Measurements from ENCODE around the gene ZNF552.
"Not testable (repeated sequence)": the region's sequence is repeated elsewhere in the genome, so short reads cannot be mapped to it uniquely, and the experiment has no call there.

Gene ZNF552

DNA sequence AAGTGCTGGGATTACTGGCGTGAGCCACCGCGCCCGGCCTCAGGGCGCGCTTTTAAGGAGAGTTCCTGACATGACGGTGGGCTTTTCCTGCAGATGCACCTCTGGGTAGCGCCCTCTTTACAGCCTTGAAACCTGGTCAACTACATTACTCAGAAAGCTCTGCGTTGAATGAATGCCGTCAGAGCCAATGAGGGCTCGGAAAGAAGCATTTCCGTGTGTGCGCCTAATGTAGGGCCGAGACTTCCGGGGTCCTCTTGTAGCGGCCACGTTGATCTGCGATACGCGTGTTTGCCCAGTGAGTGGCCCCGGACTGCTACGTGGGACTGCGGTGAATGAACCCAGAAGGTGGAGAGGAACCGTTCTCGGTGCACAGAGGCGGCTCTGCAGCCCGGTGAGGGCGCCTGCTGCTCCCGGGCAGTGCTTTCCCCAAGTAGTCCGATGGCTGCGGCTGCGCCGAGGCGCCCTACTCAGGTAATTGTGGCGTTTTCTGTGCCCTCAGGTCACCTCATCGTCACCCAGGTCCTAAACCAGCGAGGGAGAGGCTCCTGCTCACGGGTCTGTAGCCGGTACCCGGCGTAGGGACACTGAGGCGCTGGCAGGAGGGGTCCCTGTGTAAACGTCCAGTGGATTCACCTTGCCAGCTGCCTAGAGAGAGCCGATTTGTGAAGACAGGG is 4.9 kb upstream of the ZNF552 start:
- in situ Hi-C loops (cut with HindIII; ENCODE audit: low sequenced_read_pairs), result no loop called here

DNA sequence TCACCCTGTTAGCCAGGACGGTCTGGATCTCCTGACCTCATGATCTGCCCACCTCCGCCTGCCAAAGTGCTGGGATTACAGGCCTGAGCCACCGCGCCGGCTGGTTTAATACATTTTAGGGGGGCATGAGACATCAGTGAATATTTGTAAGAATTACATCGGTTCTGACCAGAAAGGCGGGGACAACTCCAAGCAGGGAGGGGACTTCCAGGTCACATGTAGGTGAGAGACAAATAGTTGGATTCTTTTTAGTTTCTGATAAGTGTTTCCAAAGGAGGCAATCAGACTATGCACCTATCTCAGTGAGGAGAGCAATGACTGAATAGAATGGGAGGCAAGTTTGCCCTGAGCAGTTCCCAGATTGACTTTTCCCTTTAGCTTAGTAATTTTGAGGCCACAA is 3.7 kb upstream of the ZNF552 start:
- in situ Hi-C loops (cut with HindIII; ENCODE audit: low sequenced_read_pairs), result no loop called here

DNA sequence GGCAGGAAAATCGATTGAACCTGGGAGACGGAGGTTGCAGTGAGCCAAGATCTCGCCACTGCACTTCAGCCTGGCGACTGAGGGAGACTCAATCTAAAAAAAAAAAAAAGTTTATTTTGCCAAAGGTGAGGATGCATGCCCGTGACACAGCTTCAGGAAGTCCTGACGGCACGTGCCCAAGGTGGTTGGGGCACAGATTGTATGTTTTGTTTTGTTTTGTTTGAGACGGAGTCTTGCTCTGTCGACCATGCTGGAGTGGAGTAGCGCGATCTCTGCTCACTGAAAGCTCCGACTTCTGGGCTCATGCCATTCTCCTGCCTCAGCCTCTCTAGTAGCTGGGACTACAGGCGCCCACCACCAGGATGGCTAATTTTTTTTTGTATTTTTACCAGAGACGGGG is 3.3 kb upstream of the ZNF552 start:
- in situ Hi-C loops (cut with HindIII; ENCODE audit: low sequenced_read_pairs), result no loop called here

DNA sequence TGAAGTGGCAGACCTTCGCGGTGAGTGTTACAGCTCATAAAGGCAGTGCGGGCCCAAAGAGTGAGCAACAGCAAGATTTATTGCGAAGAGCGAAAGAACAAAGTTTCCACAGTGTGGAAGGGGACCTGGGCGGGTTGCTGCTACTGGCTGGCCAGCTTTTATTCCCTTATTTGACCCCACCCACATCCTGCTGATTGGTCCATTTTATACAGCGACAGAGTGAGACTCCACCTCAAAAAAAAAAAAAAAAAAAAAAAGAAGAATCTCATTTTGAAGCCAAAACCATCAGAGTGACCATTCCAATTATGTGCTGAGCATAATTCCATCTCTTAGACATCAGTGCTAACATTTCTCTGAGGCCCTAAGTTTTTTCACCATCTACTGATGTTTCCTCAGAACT is 1.9 kb upstream of the ZNF552 start:
- in situ Hi-C loops (cut with HindIII; ENCODE audit: low sequenced_read_pairs), result no loop called here

DNA sequence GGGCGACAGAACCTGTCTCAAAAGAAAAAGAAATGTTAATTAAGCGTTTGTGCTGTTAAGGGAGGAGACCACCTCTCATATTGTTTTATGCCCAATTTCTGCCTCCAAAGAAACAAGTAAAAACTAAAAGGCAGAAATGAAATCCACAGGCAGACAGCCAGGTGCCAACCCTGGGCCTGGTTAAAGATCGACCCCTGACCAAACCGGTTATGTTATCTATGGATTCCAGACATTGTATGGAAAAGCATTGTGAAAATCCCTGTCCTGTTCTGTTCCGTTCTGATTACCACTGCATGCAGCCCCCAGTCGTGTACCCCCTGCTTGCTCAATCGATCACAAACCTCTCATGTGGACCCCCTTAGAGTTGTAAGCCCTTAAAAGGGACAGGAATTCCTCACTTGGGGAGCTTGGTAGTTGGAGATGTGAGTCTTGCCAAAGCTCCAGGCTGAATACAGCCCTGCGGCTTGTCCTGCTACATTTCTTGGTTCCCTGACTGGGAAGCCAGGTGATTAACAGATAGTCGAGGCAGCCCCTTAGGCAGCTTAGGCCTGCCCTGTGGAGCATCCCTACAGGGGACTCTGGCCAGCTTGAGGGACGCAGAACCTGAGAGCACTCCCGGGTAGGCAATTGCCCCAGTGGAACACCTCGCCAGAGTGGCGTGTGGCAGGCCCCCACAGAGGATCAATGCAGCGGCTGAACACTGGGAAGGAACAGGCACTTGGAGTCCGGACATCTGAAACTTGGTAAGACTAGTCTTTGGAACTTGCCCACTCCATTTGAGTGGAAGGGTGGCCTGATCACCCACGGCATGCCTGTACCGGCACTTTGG is 748 bp upstream of the ZNF552 start:
- in situ Hi-C loops (cut with HindIII; ENCODE audit: low sequenced_read_pairs), result no loop called here

DNA sequence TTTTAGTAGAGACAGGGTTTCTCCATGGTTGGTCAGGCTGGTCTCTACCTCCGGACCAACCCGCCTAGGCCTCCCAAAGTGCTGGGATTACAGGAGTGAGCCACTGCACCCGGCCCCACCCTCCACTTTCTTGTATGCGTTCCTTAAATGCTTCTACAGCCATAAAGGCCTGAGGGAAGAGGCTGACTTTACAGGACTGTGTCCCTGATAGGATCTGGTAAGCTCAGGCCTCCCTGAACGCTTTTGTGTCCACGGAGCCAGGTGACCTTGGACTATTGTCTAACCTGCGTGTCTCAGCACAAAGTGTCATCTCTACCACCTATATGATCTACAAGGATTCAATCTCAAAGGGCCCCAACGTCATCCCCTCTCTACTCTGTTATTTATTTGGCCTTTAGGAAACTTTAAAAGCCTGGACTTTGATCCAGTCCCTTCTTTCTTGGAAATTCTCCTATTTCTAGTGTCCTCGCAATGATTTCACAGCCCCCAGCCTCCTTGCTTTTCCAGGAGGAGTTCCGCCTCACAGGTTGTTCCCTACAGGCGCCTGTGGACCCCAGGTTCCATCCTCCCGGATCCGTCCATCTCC is 701 bp downstream of the ZNF552 start:
- in situ Hi-C loops (cut with HindIII; ENCODE audit: low sequenced_read_pairs), result no loop called here

DNA sequence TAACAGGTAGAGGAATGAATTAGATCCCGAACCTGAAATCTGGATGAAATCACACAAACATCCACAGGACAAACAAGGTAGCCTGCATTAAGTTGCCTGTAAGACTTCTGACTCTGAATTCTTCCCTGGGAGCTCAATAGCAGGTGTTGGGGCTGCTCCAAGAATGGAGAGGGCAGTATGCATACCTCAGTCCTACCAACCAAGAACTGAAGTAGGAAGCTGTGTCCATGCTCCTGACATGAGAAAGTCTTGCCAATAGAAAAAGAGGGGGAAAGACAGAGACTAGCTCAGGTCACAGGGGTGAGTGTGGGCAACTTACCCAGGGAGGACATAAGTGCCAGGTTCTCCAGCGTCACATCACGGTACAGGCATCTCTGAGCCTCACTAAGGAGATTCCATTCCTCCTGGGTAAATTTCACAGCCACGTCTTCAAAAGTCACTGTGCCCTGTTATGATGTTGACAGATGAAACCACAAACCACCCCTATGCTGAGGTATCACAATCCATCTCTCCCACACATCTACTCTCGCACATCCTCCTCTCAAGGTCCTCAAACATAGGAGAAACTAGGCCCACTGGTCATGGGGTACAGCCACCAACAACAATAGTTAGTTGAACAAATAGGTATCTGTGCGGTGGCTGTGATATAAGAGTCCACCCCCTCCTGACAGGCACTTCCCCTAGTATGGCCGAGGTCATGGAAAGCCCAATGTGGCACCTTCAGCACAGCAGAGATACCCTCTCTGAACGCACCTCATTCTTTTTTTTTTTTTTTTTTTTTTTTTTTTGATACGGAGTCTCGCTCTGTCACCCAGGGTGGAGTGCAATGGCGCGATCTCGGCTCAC is 1.5 kb downstream of the ZNF552 start:
- in situ Hi-C loops (cut with HindIII; ENCODE audit: low sequenced_read_pairs), result not testable (repeated sequence)

DNA sequence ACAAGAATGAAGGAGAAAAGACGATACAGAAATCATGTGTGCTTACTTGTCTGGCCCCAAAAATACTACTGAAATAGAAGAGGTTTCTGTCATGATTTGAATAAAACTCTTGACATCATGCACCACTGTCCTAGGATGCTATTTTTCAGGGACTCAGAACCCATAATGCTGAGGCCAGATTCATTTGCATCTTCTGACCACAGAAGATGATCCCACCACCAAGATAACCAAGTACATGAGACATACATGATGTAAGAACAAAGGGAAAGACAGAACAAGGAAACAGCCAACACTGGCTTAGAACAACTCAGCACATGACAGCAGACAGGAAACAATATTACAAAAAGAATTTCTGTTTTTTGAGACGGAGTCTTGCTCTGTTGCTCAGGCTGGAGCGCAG is 2.5 kb downstream of the ZNF552 start:
- in situ Hi-C loops (cut with HindIII; ENCODE audit: low sequenced_read_pairs), result no loop called here

DNA sequence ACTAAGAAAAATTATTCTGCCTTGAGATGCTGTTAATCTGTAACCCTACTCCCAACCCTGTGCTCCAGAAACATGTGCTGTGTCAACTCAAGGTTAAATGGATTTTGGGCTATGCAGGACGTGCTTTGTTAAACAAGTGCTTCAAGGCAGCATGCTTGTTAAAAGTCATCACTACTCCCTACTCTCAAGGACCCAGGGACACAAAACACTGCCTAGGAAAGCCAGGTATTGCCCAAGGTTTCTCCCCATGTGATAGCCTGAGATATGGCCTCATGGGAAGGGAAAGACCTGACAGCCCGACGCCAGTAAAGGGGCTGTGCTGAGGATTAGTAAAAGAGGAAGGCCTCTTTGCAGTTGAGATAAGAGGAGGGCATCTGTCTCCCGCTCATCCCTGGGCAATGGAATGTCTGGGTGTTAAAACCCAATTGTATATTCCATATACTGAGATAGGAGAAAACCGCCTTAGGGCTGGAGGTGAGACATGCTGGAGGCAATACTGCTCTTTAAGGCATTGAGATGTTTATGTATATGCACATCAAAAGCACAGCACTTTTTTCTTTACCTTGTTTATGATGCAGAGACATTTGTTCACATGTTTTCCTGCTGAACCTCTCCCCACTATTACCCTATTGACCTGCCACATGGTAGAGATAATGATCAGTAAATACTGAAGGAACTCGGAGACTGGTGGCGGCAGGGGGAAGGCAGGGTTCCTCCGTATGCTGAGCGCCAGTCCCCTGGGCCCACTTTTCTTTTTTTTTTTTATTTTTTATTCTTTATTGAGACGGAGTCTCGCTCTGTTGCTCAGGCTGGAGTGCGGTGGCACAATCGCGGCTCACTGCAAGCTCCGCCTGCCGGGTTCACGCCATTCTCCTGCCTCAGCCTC is 4.1 kb downstream of the ZNF552 start:
- in situ Hi-C loops (cut with HindIII; ENCODE audit: low sequenced_read_pairs), result not testable (repeated sequence)

DNA sequence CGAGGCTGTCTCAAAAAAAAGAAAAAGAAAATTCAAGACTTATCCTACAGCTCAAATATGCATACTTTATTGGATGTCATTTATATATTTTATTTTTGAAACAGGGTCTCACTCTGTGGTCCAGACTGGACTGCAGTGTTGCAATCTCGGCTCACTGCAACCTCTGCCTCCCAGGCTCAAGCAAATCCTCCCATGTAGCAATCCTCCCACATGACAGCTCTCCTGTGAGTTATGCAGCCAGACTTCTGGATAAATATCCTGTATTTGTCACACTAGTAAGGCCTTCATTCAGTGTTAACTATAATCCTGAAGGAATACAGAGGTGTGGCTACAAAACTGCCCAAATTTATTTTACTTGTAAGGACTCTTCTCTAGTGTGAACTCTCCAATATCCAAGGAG is 7.2 kb downstream of the ZNF552 start:
- in situ Hi-C loops (cut with HindIII; ENCODE audit: low sequenced_read_pairs), result no loop called here

DNA sequence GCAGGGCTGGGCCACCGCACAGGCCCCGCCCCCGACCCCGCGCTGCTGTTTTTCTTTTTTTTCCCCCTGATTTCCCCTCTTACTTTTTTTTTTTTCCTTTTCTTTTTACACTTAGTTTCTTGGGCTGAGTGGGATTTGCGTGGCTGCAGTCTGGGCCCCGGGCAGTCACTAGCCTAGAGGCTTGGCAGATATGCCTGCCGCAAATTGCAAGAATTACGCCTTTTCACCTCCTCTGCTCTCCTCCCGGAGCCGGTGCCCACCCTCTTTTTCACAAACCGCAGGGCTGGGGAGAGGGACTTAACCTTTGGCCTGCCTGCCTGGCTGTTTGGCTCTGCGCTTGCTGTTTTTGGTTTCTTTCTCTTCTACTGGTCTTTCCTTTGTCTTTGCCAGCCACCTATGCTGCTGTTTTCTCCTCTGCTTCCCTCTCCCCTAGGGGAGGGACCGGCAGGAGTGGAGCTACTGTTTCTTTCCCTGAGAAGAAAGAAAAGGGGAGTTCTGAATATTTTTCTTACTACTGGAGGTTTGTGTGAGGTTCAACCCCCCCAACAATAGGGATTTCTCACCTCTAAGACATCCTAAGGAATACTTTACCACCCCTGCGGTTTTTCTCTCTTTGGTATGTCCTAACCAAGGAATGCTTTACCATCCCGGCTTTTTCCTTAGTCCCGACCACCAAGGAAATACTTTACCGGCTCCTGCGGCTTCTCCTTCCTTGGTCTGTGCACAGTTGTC is 11.0 kb downstream of the ZNF552 start:
- in situ Hi-C loops (cut with HindIII; ENCODE audit: low sequenced_read_pairs), result no loop called here

DNA sequence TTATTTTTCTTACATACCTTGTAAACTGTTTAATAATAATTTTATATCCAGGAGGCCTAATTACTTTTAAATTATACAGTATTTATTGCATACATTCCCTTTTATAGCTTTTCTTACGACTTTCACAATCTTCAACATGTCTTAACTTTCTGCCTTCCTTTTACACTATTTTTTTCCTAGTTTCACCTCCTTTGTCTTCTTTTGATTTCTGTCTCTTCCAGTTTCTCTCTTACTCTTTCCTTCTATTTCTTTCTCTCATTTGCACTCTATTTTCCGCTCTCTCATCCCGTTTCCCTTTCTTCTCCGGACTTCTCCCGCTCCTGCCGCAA is 11.5 kb downstream of the ZNF552 start:
- in situ Hi-C loops (cut with HindIII; ENCODE audit: low sequenced_read_pairs), result no loop called here

DNA sequence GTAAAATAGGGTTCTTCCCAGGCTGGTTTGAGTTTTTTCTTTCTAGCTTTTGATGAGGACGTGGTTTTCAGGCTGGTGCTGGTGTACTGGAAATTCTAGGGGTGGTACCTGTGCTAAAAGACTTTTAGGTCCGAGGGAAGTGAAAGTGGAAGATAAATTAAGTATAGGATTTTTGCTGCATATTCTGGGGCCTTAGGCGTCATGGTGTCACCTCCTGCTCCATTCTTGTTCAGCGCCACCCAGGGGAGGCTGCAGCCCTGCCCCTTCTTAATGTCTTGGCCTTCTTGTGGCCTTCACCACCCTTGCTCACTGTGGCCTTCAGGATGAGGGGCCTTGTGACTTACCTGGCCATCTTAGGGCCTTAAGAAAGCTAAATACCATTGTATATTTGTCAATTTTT is 12.4 kb downstream of the ZNF552 start:
- in situ Hi-C loops (cut with HindIII; ENCODE audit: low sequenced_read_pairs), result no loop called here

DNA sequence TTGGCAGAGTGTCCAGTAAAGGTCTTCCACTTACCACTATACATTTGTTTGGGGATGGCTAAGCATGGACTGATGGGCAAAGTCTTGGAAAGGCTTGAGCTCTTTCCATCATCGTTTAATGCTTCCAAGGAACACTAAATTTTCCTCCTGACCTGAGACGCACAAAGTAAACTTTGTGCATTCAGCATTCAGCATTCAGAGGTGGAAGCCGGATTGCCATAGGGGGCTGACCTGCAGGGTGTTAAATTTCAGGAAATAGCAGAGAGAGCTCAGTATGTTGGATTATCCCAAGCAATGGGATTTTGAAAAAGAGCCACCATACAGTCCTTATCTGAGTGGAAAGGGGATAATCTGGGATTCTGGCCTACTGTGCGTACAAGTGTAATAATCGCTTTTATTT is 14.0 kb downstream of the ZNF552 start:
- in situ Hi-C loops (cut with HindIII; ENCODE audit: low sequenced_read_pairs), result no loop called here

DNA sequence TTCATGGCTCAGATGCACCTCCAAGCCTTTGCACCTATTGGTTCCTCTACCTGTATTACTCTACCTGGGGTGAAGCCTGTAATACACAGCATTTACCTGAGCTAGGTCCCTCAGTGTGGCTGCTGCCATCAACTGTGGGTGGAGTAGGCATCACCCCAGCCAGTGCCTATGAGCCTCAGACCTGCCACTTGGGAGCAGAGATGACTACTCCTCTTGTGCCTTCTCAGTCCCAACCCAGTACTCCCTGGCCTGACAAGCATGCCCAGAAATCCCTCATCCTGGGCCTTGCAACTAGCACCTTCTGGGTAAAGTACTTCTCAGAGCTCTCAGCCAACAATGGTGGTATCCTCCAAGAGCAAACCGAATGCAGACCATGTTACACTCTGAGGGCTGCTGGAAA is 18.1 kb downstream of the ZNF552 start:
- in situ Hi-C loops (cut with HindIII; ENCODE audit: low sequenced_read_pairs), result not testable (repeated sequence)

DNA sequence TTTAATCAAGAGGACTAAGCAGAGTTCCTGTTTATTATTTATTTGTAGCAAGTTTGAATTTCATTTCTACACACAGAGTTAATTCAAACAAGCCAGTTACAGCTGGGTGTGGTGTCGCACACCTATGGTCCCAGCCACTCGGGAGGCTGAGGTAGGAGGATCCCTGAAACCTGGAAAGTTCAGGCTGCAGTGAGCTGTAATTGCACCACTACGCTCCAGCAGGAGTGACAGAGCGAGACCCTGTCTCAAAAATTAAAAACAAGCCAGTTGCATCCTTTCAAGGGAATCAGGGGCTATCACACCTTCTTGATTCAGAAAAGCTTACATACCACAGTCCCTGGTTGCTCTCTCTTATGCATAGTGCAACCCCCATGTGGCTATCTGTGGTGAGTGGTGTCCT is 25.4 kb downstream of the ZNF552 start:
- in situ Hi-C loops (cut with HindIII; ENCODE audit: low sequenced_read_pairs), result no loop called here

DNA sequence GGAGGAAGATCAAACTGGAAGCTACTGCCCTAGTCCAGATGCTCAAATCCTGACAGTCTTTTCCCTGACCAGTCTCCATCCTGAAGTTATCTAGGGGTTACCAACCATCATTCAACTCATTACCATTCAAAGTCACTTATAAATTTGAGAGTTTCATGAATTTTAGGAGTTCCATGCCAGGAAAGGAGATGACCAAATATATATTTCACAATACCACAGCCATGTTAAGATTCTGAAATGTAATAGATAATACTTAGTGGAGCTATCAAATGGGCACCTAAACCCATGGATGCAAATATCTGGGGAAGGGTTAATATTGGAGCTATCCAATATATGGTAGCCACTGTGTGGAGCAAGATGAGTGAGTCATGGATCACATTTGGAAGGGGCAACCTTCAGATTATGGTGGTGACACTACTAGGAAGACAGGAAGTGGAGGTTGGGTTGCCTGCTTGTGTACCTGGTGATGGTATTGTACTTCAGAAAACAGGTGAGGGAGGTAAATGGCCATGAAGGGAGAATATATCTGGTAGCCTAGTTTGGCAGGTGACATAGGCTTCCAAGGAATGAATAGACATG is 26.5 kb downstream of the ZNF552 start:
- in situ Hi-C loops (cut with HindIII; ENCODE audit: low sequenced_read_pairs), result no loop called here

DNA sequence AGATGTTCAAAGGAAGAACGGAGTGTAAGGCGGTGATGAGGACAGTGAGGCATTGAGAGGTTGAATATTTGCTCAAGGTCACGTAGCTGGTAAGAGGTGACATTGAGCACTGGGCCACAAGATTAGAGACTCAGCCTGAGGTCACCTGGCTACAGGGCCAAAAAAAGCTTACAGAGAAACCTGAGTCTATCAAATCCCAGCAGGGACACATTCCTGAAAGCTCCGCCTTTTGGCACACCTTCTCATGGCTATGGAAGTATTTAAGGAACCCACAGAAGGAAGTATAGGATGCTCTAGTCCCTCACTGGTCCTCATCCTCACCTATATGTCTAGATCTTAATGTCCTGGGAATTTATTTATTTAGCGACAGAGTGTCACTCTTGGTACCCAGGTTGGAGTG is 27.8 kb downstream of the ZNF552 start:
- in situ Hi-C loops (cut with HindIII; ENCODE audit: low sequenced_read_pairs), result no loop called here

DNA sequence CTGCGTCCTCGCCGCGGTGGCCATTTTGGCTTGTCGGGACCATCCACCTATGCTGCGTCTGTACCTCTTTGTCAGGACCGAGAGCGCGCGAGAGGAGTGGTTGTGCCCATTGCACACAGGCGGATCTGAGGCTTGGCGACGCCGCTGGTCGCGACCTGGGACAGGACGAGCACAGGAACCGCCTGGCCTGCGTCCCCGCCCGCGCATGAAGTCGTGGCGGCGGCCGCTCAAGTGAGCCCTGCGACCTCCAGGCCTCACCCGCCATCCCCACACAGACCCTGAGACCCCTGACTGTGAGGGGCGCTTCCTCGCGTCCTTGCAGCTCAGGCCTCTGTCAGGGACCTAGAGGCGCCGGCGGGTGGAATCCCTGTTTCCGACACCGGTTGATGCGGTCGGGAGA is 28.4 kb downstream of the ZNF552 start:
- in situ Hi-C loops (cut with HindIII; ENCODE audit: low sequenced_read_pairs), result no loop called here
